ENCODE measurements around the gene AP1G1.
"Not testable (repeated sequence)": the region's sequence is repeated elsewhere in the genome, so short reads cannot be mapped to it uniquely, and the experiment has no call there.

The AP1G1 gene

GRCh38 chr16:71808593-71809459, at the start of gene AP1G1:
AP1G1 (minus strand) TSS chr16:71808834; CDS start chr16:71789479, 19,355 bp downstream.
- DNase-seq: peak; percentile 83

GRCh38 chr16:71855937-71856662, 47.5 kb upstream of the AP1G1 start:
- DNase-seq: no peak

GRCh38 chr16:71854369-71854948, 45.8 kb upstream of the AP1G1 start:
- no peak for DNase-seq

- DNase-seq: no peak
These were observed 44.8 kb upstream of the AP1G1 start for GRCh38 chr16:71853413-71853812.

GRCh38 chr16:71852561-71852960, 43.9 kb upstream of the AP1G1 start:
- no peak for DNase-seq

GRCh38 chr16:71852158-71852557, 43.5 kb upstream of the AP1G1 start:
- no peak for DNase-seq

GRCh38 chr16:71851746-71852145, 43.1 kb upstream of the AP1G1 start:
- no peak for DNase-seq

- DNase-seq: no peak
These were observed 40.0 kb upstream of the AP1G1 start for GRCh38 chr16:71848622-71849021.

GRCh38 chr16:71847096-71847495, 38.5 kb upstream of the AP1G1 start:
- no peak for DNase-seq

GRCh38 chr16:71846431-71846830, 37.8 kb upstream of the AP1G1 start:
- DNase-seq: no peak

GRCh38 chr16:71845639-71846430, 37.2 kb upstream of the AP1G1 start, which contains the start of gene ATXN1L:
ATXN1L (plus strand) TSS chr16:71845976; CDS start chr16:71849741, 3,765 bp downstream.
- DNase-seq: peak; percentile 65

GRCh38 chr16:71843572-71843971, 34.9 kb upstream of the AP1G1 start:
- no peak for DNase-seq

- DNase-seq: no peak
These were observed 31.4 kb upstream of the AP1G1 start for GRCh38 chr16:71840052-71840451.

- no peak for DNase-seq
These were observed 28.5 kb upstream of the AP1G1 start for GRCh38 chr16:71837150-71837549.

- no peak for DNase-seq
These were observed 25.7 kb upstream of the AP1G1 start for GRCh38 chr16:71834291-71834690.

GRCh38 chr16:71832112-71832511, 23.5 kb upstream of the AP1G1 start:
- DNase-seq: not testable (repeated sequence)

GRCh38 chr16:71831698-71832097, 23.1 kb upstream of the AP1G1 start:
- DNase-seq: not testable (repeated sequence)

GRCh38 chr16:71830359-71830758, 21.7 kb upstream of the AP1G1 start:
- DNase-seq: no peak

GRCh38 chr16:71826533-71827017, 17.9 kb upstream of the AP1G1 start:
- no peak for DNase-seq

- DNase-seq: not testable (repeated sequence)
These were observed 8.5 kb upstream of the AP1G1 start for GRCh38 chr16:71817155-71817500.

GRCh38 chr16:71811261-71811803, 2.7 kb upstream of the AP1G1 start:
- no peak for DNase-seq

- not testable (repeated sequence) for DNase-seq
These were observed 1.5 kb upstream of the AP1G1 start for GRCh38 chr16:71810155-71810530.
